Neural crest cell (in vitro differentiated cells): ENCODE data around the gene MTRF1L. TPM values are rescaled to one million over a fixed set of nuclear protein-coding genes. Genes with fewer than 3 reads are reported as not detected.
A peak's percentile ranks its signal among the peaks of the same experiment; 100 is the strongest.

Source experiments
- DNase-seq: peaks from one replicate; pipeline ENCODE4 v3.0.0; 2021; ENCODE audit warnings: low read depth, mixed read lengths, low spot score
- H3K27ac Mint-ChIP-seq: one replicate; pipeline ENCODE4 v1.8.0; 2021; ENCODE audit warnings: mild to moderate bottlenecking, mixed read lengths; ENCODE audit not compliant: unreplicated experiment
- H3K27me3 Mint-ChIP-seq: 2 replicates; pipeline ENCODE4 v1.8.0; 2021; ENCODE audit warnings: low read depth, mild to moderate bottlenecking, mixed read lengths
- H3K36me3 Mint-ChIP-seq: 2 replicates; pipeline ENCODE4 v1.8.0; 2021; ENCODE audit warnings: low read depth, mild to moderate bottlenecking, mixed read lengths
- H3K4me1 Mint-ChIP-seq: 2 replicates; pipeline ENCODE4 v1.8.0; 2021; ENCODE audit warnings: mixed read lengths
- H3K4me3 Mint-ChIP-seq: one replicate; pipeline ENCODE4 v1.8.0; 2021; ENCODE audit warnings: mild to moderate bottlenecking, mixed read lengths
- H3K9me3 Mint-ChIP-seq: 2 replicates; pipeline ENCODE4 v1.8.0; 2021; ENCODE audit warnings: mixed read lengths
- long read RNA-seq: library from polyadenylated mRNA; unstranded; transcript quantifications from one replicate; pipeline ENCODE4 v2.0.0, GENCODE V29; 2020
- total RNA-seq: library from RNA; stranded (reverse); gene quantifications from 2 replicates; pipeline ENCODE4 v1.2.1, GENCODE V29; 2021
- TF ChIP-seq, protein P1 (sequence below): fragments of 200-600 bp; sonication (generic); conservative IDR thresholded peaks from 2 replicates; pipeline ENCODE4 v1.5.0; 2021; ENCODE audit warnings: antibody characterized with exemption, mild to moderate bottlenecking

The MTRF1L gene, protein sequence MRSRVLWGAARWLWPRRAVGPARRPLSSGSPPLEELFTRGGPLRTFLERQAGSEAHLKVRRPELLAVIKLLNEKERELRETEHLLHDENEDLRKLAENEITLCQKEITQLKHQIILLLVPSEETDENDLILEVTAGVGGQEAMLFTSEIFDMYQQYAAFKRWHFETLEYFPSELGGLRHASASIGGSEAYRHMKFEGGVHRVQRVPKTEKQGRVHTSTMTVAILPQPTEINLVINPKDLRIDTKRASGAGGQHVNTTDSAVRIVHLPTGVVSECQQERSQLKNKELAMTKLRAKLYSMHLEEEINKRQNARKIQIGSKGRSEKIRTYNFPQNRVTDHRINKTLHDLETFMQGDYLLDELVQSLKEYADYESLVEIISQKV
- total RNA-seq, result 22.5 and 23.2 TPM in 2 replicates
- long read RNA-seq, transcript MTRF1L-203 (7 exons, 3,676 nt), result major isoform, 13 of 29 reads
- long read RNA-seq, partial matches to known transcripts, result 2 of 29 reads
- long read RNA-seq, other reads (novel, unspliced or antisense), result 9 of 29 reads

DNA sequence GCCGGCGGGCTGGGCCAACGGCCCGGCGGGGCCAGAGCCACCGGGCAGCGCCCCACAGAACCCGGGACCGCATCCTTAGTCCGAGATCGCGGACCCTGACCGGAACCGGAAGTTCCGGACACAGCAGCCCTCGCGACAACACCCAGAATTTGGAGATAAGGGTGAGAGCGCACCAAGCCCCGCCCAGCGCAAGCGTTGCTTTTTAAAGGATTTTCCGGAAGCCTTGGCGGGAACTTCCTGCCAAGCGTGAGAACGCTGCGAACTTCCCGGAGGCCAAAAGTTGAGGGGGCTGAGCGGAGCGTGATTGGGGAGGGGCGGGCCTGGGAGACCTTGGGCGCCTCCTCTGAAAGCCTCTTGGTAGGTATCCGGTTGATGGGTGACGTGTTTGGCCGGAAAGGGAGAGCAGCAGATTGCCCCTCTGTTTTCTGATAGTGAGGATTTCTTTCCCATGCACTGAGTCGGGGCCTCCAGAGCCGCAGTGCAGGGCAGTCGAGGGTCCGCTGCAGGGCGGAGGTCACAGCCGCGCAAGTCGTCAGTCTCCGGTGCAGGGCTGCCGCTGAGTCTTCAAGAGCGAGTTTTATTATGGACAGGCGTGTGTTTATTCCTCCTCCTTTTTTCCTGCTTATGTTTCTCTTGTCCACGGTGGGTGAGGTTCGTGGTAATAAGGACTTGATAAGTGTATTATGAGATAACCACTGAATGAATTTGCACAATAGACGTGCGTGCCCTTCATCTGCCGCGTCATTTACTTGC is at the start of gene MTRF1L:
MTRF1L (minus strand) TSS at position 97 of the 753 bp plus-strand sequence; CDS start at position 73, 24 bp downstream.
- TF ChIP-seq, protein P1, sequence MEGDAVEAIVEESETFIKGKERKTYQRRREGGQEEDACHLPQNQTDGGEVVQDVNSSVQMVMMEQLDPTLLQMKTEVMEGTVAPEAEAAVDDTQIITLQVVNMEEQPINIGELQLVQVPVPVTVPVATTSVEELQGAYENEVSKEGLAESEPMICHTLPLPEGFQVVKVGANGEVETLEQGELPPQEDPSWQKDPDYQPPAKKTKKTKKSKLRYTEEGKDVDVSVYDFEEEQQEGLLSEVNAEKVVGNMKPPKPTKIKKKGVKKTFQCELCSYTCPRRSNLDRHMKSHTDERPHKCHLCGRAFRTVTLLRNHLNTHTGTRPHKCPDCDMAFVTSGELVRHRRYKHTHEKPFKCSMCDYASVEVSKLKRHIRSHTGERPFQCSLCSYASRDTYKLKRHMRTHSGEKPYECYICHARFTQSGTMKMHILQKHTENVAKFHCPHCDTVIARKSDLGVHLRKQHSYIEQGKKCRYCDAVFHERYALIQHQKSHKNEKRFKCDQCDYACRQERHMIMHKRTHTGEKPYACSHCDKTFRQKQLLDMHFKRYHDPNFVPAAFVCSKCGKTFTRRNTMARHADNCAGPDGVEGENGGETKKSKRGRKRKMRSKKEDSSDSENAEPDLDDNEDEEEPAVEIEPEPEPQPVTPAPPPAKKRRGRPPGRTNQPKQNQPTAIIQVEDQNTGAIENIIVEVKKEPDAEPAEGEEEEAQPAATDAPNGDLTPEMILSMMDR, result no peak
- Mint-ChIP-seq H3K4me1 (peaks cover 35% of the 10 kb centered on the region), H3K4me3 (peak within 1 kb of the TSS; percentile 96), H3K27me3 (no peaks in the 10 kb centered on the region), H3K27ac (peak within 1 kb of the TSS; percentile 98), H3K9me3 (no peaks in the 10 kb centered on the region), H3K36me3 (peaks cover 5% of the 10 kb centered on the region)
- DNase-seq, result peak; percentile 85

DNA sequence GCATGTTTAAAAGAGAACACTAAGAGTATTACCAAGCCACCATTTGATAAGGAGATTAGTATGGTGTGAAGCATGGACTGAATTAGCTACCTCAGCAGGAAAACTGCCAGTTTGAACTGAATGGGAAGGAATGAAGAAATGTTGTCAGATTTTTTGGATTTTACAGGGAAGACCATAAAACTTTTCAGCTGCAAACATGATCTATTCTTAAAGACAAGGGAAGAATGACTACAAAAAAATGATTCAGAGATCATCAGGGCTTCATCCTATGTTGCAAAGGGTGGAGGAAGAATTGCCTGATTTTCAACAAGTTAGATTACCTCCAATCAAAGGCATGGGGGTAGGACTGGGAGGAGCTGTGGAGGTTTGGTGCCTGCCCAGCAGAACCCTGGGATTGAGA is 49.3 kb upstream of the MTRF1L start:
- Mint-ChIP-seq H3K27ac (no peak overlapping the region), H3K4me1 (peaks cover 5% of the 10 kb centered on the region), H3K36me3 (peaks cover 15% of the 10 kb centered on the region), H3K4me3 (no peak overlapping the region), H3K9me3 (peaks cover 10% of the 10 kb centered on the region), H3K27me3 (no peaks in the 10 kb centered on the region)
- TF ChIP-seq, protein P1, result no peak
- no peak for DNase-seq

DNA sequence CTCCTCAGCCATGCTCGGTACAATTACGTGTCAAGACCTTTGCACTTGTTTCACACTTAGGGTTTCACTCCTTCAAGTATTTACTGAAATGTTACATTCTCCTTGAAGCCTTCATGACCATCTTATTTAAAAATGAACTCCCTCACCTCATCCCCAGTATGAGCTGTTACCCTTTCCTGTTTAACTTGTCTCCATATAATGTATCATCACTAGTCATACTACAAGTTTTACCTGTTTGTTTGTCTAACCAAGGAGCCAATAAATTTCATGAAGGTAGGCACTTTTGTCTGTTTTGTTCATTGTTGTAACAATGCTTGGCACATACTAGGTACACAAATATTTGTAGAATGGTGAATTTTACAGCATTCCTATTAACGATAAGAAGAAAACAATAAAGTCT is 46.1 kb upstream of the MTRF1L start:
- H3K9me3 Mint-ChIP-seq, result peaks cover 10% of the 10 kb centered on the region
- H3K36me3 Mint-ChIP-seq, result peaks cover 15% of the 10 kb centered on the region
- TF ChIP-seq, protein P1, result no peak
- peaks cover 5% of the 10 kb centered on the region for H3K4me1 Mint-ChIP-seq
- no peak for DNase-seq
- H3K27me3 Mint-ChIP-seq, result no peaks in the 10 kb centered on the region
- H3K27ac Mint-ChIP-seq, result no peak overlapping the region
- no peak overlapping the region for H3K4me3 Mint-ChIP-seq

DNA sequence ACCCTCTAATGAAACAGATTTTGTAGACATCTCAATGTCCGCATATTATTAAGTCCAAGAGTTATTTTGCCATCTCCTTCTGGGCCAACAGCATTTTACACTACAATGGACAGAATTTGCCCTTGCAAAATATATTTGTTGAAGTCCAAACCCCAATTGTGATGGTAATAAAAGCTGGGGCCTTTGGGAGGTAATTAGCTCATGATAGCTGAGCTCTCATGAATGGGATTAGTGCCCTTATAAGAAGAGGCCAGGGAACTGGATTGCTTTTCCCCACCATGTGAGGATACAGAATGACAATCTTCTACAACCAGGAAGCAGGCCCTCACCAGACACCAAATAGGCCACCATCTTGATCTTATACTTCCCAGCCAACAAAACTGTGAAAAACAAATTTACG is 44.9 kb upstream of the MTRF1L start:
- Mint-ChIP-seq H3K27me3 (no peaks in the 10 kb centered on the region), H3K9me3 (peaks cover 10% of the 10 kb centered on the region), H3K4me3 (no peak overlapping the region), H3K27ac (no peak overlapping the region), H3K36me3 (peaks cover 15% of the 10 kb centered on the region), H3K4me1 (peaks cover 5% of the 10 kb centered on the region)
- TF ChIP-seq, protein P1, result no peak
- no peak for DNase-seq

DNA sequence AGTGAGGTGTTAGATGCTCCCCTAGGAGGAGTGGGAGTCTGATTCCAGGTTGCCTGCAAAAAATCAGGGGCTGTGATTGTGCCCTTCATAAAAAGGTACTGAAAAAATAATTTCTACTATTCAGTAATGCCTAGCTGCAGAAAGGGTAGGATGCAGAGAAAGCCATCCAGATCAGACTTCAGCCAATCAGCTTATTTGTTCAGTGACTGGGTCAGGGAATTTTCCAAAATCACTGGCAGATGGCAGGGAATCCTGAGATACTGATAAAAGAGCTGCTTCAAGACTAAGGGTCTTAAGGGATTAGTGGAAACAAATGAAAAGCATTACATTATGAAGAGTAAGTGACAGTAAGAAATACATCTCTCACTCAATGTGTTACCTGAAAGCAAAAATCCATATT is 42.8 kb upstream of the MTRF1L start:
- Mint-ChIP-seq H3K27me3 (no peaks in the 10 kb centered on the region), H3K9me3 (peaks cover 6% of the 10 kb centered on the region), H3K36me3 (peaks cover 10% of the 10 kb centered on the region), H3K27ac (no peak overlapping the region), H3K4me1 (peaks cover 5% of the 10 kb centered on the region), H3K4me3 (no peak overlapping the region)
- TF ChIP-seq, protein P1, result no peak
- DNase-seq, result no peak
